Activated CD4-positive, alpha-beta memory T cell treated with anti-CD3 and anti-CD28 coated beads, Interleukin-2, amount 10 ng/mL, durations not matched to agents 7 days and 5 days (primary cell): ENCODE measurements around the gene SEC23A. TPM values are rescaled to one million over a fixed set of nuclear protein-coding genes. Genes with fewer than 3 reads are reported as not detected.
A peak's percentile ranks its signal among the peaks of the same experiment; 100 is the strongest.
"Not testable (repeated sequence)": the region's sequence is repeated elsewhere in the genome, so short reads cannot be mapped to it uniquely, and the experiment has no call there.

Experiments used
- CTCF ChIA-PET: fragments of 350-600 bp; sonication (Branson Sonifier 250); formaldehyde crosslinking; loops from one replicate; lab custom pipeline; 2021; ENCODE audit warnings: antibody characterized with exemption, inconsistent platforms; lab: Charles Lee
- POLR2A ChIA-PET: fragments of 350-600 bp; sonication (Branson Sonifier 250); formaldehyde crosslinking; loops from one replicate; lab custom pipeline; 2021; ENCODE audit warnings: antibody characterized with exemption; lab: Charles Lee
- DNase-seq: peaks from one replicate; pipeline ENCODE4 v3.0.0-alpha.2; 2020
- H3K27ac Mint-ChIP-seq: one replicate; pipeline ENCODE4 v1.8.0; 2021; ENCODE audit warnings: mild to moderate bottlenecking, mixed read lengths
- H3K27me3 Mint-ChIP-seq: one replicate; pipeline ENCODE4 v1.8.0; 2021; ENCODE audit warnings: mixed read lengths
- H3K36me3 Mint-ChIP-seq: one replicate; pipeline ENCODE4 v1.8.0; 2021; ENCODE audit warnings: low read depth, mixed read lengths
- H3K4me1 Mint-ChIP-seq: one replicate; pipeline ENCODE4 v1.8.0; 2021; ENCODE audit warnings: mixed read lengths
- H3K4me3 Mint-ChIP-seq: one replicate; pipeline ENCODE4 v1.8.0; 2021; ENCODE audit warnings: mild to moderate bottlenecking, mixed read lengths
- H3K9me3 Mint-ChIP-seq: one replicate; pipeline ENCODE4 v1.8.0; 2021; ENCODE audit warnings: mixed read lengths
- total RNA-seq, 2 experiments: library from RNA; stranded (reverse); gene quantifications; one replicate each; pipeline ENCODE4 v1.2.3, GENCODE V29; 2021

The SEC23A gene
- 10 to 100 TPM; 59.7 to 69.0 TPM for total RNA-seq

DNA sequence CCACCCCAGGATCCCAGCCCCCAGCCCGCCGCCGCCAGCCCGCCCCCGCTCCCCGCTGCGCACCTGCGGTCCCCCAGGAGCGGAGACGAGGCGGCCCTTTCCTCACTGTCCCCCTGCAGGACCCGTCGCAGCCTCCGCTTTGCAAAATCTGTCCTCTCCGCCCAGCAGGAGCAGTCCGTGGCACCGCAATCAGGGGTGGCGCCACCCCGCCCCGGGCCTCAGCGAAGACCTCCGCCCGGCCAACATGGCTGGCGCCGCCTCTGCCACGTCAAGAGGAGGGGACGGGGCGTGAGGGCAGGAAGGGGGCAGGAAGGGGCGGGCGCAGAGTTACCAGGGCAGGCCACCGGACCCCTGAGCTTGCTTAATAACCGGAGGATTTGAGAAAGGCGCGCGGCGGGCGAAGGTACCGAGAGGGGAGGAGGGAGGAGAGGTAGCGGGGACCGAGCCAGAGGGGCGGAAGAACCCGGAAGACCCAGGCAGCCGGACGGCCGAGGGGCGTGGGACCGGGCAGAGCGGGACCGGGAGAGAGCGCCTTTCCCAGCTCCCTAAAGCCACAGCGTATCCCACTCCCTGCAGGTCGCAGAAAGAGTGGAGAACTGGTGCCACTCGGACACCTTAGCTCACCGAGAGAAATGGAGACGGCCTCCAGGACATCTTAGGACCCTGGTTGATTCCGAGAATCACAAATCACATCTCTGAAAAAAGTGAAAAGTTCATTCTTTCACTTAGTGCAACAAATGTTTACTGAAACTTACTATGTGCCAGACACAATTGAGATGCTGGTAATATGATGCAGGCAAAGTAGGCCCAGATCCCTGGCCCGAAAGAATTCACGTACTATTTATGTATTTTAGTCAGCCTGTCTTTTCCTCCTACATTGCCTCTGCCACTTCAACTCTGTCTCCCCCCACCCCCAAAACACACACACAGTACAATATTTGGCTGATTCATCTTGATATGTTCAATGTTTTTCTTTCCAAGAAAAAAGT is at the start of gene SEC23A:
Gene SEC23A (minus strand): TSS at position 267 of the 989 bp plus-strand sequence. CDS start 7,117 bp downstream, outside the sequence.
- ChIA-PET CTCF (interaction anchor here (0.5 to 2.6 kb wide), 9 partner anchors 9 to 329 kb away, joined by 3 to 8 read pairs (median 3); partner anchors contain the start of genes FBXO33, GEMIN2 and TRAPPC6B), POLR2A (interaction anchor here (0.8 to 6.4 kb wide), 15 partner anchors 10 to 329 kb away, joined by 3 to 58 read pairs (median 5); partner anchors contain the start of genes FBXO33, GEMIN2, PNN and TRAPPC6B)
- Mint-ChIP-seq H3K27me3 (no peaks in the 10 kb centered on the region), H3K9me3 (no peaks in the 10 kb centered on the region), H3K4me1 (peaks cover 47% of the 10 kb centered on the region), H3K36me3 (peaks cover 14% of the 10 kb centered on the region), H3K4me3 (peak within 1 kb of the TSS; percentile 97), H3K27ac (peak within 1 kb of the TSS; percentile 91)
- DNase-seq, result peak; percentile 88

DNA sequence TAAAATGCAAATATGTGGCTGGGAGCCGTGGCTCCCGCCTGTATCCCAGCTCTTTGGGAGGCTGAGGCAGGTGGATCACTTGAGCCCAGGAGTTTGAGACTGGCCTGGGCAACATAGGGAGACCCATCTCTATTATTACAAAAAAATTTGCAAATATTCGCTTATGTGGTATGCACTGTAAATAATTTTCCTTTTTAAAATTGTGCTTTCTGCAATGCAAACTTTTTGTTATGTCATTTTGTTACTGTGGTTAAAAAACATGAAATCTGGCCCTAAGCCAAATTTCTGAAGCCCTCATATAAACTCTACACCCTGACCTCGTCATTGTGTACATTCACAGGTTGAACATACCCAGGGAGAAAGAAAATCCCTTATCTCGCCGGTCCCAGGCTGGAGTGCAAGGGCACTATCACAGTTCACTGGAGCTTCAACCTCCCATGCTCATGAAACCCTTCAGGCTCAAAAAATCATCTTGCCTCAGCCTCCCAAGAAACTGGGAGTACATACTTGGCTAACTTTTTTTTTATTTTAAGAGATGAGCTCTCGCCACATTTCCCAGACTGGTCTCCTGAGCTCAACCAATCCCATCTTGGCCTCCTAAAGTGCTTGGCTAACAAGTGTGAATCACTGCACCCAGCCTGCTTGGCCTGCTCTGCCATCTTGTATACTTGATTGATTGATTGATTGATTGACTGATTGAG is 42.4 kb upstream of the SEC23A start:
- Mint-ChIP-seq H3K27ac (no peak overlapping the region), H3K4me1 (no peaks in the 10 kb centered on the region), H3K36me3 (peaks cover 55% of the 10 kb centered on the region), H3K27me3 (no peaks in the 10 kb centered on the region), H3K9me3 (peaks cover 5% of the 10 kb centered on the region), H3K4me3 (no peak overlapping the region)
- ChIA-PET POLR2A (interaction anchor here (0.7 kb wide), 1 partner anchor 238 kb away, joined by 3 read pairs; no protein-coding TSS in a partner anchor), CTCF (no interaction called here)
- no peak for DNase-seq

DNA sequence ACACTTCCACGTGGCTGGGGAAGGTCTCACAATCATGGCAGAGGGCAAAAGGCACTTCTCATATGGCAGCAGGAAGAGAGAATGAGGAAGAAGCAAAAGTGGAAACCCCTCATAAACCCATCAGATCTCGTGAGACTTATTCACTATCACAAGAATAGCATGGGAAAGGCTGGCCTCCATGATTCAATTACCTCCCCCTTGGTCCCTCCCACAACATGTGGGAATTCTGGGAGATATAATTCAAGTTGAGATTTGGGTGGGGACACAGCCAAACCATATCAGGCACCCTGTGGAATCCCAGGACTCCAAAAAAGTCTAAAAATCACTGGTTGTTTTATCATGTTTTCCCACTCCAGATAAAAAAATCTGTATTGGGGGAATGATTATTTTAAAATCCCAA is 40.2 kb upstream of the SEC23A start:
- peaks cover 61% of the 10 kb centered on the region for H3K36me3 Mint-ChIP-seq
- CTCF ChIA-PET, H3K27me3 Mint-ChIP-seq: not testable (repeated sequence)

DNA sequence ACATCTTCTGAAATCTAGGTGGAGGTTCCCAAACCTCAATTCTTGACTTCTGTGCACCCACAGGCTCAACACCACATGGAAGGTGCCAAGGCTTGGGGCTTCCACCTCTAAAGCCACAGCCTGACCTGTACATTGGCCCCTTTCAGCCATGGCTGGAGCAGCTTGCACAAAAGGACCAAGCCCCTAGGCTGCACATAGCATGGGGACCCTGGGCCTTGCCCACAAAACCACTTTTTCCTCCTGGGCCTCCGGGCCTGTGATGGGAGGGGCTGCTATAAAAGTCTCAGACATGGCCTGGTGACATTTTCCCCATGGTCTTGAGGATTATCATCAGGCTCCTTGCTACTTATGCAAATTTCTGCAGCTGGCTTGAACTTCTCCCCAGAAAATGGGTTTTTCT is 38.6 kb upstream of the SEC23A start:
- H3K9me3 Mint-ChIP-seq, POLR2A ChIA-PET, DNase-seq, H3K27ac Mint-ChIP-seq, H3K4me3 Mint-ChIP-seq, CTCF ChIA-PET, H3K4me1 Mint-ChIP-seq, H3K27me3 Mint-ChIP-seq: not testable (repeated sequence)
- peaks cover 60% of the 10 kb centered on the region for H3K36me3 Mint-ChIP-seq

More for the DNA sequence above, 40.2 kb upstream of the SEC23A start:
- POLR2A ChIA-PET, H3K27ac Mint-ChIP-seq, H3K4me3 Mint-ChIP-seq, DNase-seq, H3K9me3 Mint-ChIP-seq, H3K4me1 Mint-ChIP-seq: not testable (repeated sequence)

DNA sequence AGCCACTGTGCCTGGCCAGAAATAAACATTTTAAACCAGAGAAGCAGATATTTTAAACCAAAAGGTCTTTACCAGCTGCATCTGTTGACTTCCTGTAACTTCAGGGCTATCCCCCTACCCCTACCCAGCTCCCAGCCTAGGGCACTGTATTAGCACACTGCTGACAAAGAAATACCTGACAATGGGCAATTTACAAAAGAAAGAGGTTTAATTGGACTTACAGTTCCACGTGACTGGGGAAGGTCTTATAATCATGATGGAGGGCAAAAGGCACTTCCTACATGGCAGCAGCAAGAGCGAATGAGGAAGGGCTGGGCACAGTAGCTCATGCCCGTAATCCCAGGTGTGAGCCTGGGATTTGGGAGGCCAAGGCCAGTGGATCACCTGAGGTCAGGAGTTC is 37.1 kb upstream of the SEC23A start:
- Mint-ChIP-seq H3K4me3 (no peak overlapping the region), H3K27ac (no peak overlapping the region), H3K36me3 (peaks cover 60% of the 10 kb centered on the region), H3K9me3 (peaks cover 5% of the 10 kb centered on the region), H3K4me1 (no peaks in the 10 kb centered on the region), H3K27me3 (no peaks in the 10 kb centered on the region)
- POLR2A ChIA-PET, result interaction anchor here (0.6 to 3.3 kb wide), 3 partner anchors 26 to 30 kb away, joined by 3 to 9 read pairs (median 4); partner anchors contain the start of genes GEMIN2 and TRAPPC6B
- DNase-seq, result no peak
- CTCF ChIA-PET, result no interaction called here

DNA sequence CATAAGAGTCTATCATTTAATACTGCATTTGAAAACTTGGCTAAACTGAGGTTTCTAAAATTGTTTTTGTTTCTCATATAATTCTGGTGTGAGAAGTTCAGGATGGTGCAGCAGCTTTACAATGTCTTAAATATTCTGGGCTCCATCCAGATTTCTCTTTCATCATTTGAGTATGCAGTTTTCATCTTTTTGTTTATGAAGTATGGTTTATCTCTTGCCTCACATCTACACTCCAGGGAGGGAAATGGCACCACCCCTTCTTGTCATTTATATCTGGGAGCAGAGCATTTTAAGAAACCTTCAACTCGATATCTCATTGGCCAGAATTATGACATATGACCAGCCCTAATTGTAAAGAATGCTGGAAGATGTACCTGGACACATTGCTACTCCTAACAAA is 35.4 kb upstream of the SEC23A start:
- H3K4me1 Mint-ChIP-seq, result no peaks in the 10 kb centered on the region
- DNase-seq, result no peak
- peaks cover 5% of the 10 kb centered on the region for H3K9me3 Mint-ChIP-seq
- no peak overlapping the region for H3K27ac Mint-ChIP-seq
- H3K27me3 Mint-ChIP-seq, result no peaks in the 10 kb centered on the region
- ChIA-PET CTCF (no interaction called here), POLR2A (interaction anchor here (3.3 kb wide), 1 partner anchor 32 kb away, joined by 9 read pairs; the partner anchor contains the start of gene TRAPPC6B)
- H3K36me3 Mint-ChIP-seq, result peaks cover 75% of the 10 kb centered on the region
- no peak overlapping the region for H3K4me3 Mint-ChIP-seq

DNA sequence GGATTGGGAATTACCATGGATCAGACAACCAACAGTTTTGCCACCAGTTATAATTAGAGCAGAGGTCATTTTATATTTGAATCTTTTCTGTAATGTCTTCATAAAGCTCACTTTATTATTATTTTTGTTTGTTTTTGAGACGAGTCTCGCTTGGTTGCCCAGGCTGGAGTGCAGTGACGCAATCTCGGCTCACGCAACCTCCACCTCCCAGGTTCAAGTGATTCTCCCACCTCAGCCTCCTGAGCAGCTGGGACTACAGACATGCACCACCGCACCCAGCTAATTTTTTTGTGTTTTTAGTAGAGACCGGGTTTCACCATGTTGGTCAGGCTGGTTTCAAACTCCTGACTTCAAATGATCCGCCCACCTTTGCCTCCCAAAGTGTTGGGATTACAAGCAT is 34.8 kb upstream of the SEC23A start:
- H3K36me3 Mint-ChIP-seq, result peaks cover 73% of the 10 kb centered on the region
- H3K9me3 Mint-ChIP-seq, CTCF ChIA-PET, H3K4me1 Mint-ChIP-seq, H3K4me3 Mint-ChIP-seq, H3K27me3 Mint-ChIP-seq, H3K27ac Mint-ChIP-seq, DNase-seq: not testable (repeated sequence)
- POLR2A ChIA-PET, result interaction anchor here (0.9 to 3.3 kb wide), 2 partner anchors 14 to 32 kb away, joined by 3 to 9 read pairs; partner anchors contain the start of gene TRAPPC6B

DNA sequence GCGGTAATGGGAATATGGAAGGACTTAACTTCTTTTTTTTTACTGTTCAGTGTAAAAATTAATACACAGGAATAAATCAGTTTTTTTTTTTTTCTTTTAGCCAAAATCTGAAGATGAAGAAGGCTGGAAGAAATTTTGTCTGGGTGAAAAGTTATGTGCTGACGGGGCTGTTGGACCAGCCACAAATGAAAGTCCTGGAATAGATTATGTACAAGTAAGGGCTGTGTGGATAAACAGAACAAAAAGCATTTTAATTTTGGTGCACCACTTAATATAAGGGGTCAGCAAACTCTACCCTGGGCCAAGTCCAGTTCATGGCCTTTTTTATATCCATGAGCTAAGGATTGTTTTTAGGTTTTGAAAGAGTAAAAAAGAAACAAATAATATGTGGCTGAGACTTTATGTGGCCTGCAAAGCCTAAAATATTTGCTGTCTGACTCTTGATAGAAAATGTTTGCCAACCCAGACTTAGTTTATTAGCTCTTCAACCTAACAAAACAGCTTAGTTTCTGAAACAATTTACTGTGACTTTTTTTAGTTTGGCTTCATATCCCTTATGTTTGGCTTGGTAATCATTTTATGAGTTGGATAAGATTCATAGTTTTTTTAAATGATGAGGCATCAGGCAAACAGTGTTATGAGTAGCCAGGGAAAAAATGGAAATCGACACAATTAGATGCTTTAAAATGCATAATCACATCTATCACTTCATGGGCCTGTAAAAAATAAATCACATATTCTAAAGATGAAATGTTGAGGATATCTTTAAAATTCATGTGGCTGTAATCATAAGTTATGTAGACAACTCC is 19.5 kb upstream of the SEC23A start:
- H3K27me3 Mint-ChIP-seq, result no peaks in the 10 kb centered on the region
- POLR2A ChIA-PET, result interaction anchor here (1.0 kb wide), 2 partner anchors 9 to 48 kb away, joined by 3 read pairs; partner anchors contain the start of genes GEMIN2 and TRAPPC6B
- no peaks in the 10 kb centered on the region for H3K9me3 Mint-ChIP-seq
- DNase-seq, result no peak
- CTCF ChIA-PET, result no interaction called here
- no peak overlapping the region for H3K4me3 Mint-ChIP-seq
- H3K27ac Mint-ChIP-seq, result no peak overlapping the region
- peaks cover 46% of the 10 kb centered on the region for H3K36me3 Mint-ChIP-seq
- H3K4me1 Mint-ChIP-seq, result peaks cover 5% of the 10 kb centered on the region

DNA sequence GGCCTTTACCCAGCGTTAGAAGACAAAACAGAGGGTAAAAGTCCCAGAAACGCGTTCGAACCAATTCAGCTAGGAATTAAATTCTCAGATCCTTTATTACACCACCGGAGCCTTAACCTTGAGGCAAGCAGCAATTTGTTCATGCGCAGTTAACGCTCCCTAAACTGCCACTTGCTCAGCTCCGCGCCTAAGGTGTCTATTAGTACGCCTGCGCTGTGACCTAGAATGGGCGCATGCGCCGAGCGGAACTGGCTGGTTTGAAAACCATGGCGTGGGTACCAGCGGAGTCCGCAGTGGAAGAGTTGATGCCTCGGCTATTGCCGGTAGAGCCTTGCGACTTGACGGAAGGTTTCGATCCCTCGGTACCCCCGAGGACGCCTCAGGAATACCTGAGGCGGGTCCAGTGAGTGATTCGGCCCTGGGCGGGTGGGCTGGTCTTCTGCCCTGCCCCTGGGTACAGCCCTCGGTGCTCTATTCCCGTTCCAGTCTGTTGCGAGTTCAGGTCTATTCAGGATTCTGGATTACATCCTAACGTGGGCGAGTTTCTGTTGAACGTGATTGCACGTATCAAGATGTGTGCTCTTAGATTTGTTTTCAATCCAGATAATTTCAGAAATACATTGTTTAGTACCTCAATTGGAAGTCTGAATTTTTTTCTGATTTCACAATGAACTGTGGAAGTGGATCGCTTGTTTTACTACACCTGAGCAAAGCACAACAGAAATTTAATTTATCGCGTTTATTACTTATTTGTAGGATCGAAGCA is 11.2 kb upstream of the SEC23A start, which contains the start of gene GEMIN2:
Gene GEMIN2 (plus strand): TSS at position 251 of the 766 bp plus-strand sequence. CDS start 16 bp downstream, at position 267.
- POLR2A ChIA-PET, result interaction anchor here (0.6 to 3.4 kb wide), 17 partner anchors 8 to 317 kb away, joined by 3 to 58 read pairs (median 6); partner anchors contain the start of genes FBXO33, PNN, SEC23A and TRAPPC6B
- CTCF ChIA-PET, result interaction anchor here (1.0 to 1.6 kb wide), 7 partner anchors 11 to 318 kb away, joined by 3 to 12 read pairs (median 5); partner anchors contain the start of genes FBXO33, SEC23A and TRAPPC6B
- Mint-ChIP-seq H3K27ac (peak within 1 kb of the TSS; percentile 93), H3K4me3 (peak within 1 kb of the TSS; percentile 91), H3K4me1 (peaks cover 38% of the 10 kb centered on the region), H3K27me3 (no peaks in the 10 kb centered on the region), H3K36me3 (peaks cover 26% of the 10 kb centered on the region), H3K9me3 (no peaks in the 10 kb centered on the region)
- DNase-seq, result peak; percentile 96

DNA sequence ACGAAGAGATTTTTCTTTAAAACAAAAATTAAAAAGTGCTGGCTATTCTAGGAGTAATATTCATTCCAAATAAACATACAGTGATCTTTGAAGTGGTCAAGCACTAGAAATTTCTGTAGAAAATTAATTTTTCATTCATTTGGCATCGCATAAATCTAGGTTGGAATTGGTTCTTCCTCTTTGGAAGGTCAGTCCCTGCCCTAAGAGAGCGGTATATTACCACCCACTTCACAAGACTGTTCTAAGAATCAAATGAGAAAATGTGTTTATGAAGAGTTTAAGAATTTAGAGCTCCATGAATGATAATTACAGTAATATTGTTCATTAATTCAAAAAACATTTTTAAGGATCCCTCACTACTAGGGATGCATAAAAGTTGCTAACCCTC is 10.6 kb upstream of the SEC23A start:
- Mint-ChIP-seq H3K4me3 (peak overlapping the region; percentile 91), H3K4me1 (peaks cover 38% of the 10 kb centered on the region), H3K27ac (peak overlapping the region; percentile 93), H3K9me3 (no peaks in the 10 kb centered on the region), H3K36me3 (peaks cover 22% of the 10 kb centered on the region), H3K27me3 (no peaks in the 10 kb centered on the region)
- no peak for DNase-seq
- ChIA-PET CTCF (interaction anchor here (0.6 to 1.6 kb wide), 8 partner anchors 11 to 318 kb away, joined by 3 to 12 read pairs (median 5); partner anchors contain the start of genes FBXO33, SEC23A and TRAPPC6B), POLR2A (interaction anchor here (0.6 to 3.4 kb wide), 13 partner anchors 9 to 317 kb away, joined by 3 to 58 read pairs (median 9); partner anchors contain the start of genes FBXO33, PNN, SEC23A and TRAPPC6B)
